ENCODE data around the gene AMACR.
"Not testable (repeated sequence)": the region's sequence is repeated elsewhere in the genome, so short reads cannot be mapped to it uniquely, and the experiment has no call there.

AMACR gene

DNA sequence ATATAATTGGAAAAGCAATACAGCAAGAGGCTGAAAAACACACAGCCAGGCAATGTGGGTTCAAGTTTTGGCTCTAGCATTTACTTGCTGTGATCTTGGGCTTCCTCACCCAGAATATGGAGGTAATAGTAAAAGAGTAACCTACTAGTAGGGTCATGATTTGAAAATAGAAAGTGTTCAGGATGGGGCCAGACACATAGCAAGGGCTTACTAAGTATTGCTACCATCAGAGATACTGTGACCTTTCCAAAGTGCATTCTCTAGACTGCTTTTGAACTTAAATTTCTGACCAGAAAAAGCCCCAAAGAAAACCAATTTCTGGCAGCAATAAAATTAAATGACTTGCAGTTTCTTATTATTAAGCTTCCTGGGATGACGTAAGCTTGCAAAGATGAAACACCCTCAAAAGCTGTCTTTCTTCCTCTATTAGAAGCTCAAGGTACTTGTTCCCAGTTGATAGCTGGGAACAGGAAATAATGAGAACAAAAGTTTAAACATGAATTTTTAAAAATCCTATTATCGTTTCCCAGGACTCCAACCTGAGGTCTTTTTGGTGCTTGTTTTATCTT lies 43.6 kb downstream of the AMACR start:
- DNase-seq: no peak

DNA sequence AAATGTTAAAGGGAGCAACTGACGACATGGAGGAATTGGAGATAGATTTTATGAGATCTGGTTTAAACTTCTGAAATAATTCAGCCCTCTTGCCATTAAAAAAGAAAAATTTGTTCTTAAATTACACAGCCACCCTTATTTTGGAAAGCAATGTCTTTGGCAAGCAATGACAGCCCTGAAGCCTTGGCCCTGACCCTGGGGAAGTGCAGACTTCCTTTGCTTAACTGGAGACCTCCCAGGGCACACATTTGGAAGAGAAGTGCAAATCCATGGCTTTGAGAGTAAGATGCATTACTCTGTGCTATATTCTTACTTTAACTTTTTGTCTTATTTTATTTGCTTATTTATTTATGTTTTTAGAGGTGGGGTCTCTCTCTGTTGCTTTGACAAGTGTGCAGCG lies 49.7 kb downstream of the AMACR start:
- no peak for DNase-seq

DNA sequence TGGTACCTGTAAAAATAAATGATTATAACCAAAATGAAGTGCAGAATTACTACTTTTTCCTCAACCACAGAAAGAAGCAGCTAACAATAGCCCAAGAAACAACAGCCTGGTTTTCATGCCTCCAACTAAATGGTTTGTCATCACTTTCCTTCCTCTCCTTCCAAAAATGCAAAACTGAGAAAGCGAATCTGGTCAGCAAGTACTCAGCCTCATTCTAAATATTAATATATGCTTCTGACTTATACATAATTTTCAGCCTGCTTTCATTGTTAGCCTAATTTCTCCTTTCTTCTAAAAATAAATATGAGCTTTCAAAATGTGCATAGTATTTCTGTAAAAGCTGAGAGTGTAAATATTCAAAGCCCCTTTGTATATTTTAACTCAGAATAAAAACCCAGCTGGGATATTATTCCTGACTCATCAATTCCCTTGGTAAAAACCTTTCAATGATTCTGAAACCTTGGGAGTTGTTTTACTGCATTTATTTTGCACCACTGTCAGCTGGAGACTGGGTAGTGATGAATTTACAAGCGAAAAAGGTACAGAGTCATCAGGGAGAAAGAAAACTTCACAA lies 50.2 kb downstream of the AMACR start:
- no peak for DNase-seq

DNA sequence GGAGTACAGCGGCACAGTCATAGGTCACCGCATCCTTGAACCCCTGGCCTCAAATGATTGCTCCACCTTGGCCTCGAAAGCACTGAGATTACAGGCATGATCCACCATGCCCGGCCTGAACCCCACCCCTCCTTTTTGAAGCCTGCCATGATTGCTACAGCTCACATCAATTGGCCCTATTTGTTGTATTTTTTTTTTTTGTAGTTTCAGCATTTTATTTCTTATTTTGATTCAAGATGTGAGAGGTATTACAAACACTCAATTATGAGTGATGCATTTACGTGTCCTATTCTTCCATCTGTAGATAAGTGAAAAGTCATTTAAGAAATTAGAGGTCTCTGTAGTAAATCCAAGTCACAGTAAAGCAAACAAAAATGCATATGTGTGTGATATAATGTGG lies 55.7 kb downstream of the AMACR start:
- DNase-seq: not testable (repeated sequence)

DNA sequence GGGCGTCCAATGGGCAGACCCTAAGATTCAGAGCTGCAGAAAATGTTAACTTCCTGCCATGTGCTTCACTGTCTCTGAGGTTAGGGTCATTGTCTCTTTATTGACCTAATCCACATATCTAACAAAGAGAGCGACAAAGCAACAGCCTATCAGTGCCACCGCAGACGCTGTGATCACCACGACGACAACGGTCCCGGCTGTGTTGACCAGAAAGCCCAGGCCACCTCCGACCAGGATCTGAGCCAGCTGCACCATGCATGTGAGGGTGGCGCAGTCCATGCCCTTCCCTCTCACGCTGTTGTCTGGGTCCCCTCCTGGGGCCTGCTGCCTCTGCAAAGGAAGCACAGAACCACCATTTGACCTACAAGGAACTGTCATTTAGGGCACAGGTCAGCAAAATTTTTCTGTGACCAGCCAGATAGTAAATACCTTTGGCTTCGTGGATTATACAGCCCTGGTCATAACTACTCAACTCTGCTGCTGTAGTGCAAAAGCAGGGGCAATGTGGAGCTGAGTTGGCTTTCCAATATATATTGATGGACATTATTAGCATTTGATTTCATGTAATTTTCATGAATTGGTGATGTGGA lies 63.2 kb downstream of the AMACR start:
- DNase-seq: no peak

DNA sequence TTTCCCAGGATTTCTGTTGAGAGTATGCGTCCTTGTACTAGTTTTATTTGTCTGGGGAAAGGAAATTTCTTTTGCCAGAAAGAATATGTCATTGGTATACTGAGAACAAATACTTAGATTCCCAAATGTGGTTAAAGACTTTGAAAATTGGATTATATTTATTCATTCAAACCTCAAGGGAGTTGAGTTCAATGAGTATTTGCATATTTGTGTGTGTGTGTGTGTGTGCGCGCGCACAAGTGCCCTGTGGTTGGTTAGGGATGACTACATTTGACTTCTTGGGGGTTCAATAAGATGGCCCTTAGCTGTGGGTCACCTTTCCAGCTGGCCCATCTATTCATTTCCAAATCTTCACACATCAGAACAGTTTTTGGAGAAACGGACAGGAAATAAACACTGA lies 66.8 kb downstream of the AMACR start:
- no peak for DNase-seq

DNA sequence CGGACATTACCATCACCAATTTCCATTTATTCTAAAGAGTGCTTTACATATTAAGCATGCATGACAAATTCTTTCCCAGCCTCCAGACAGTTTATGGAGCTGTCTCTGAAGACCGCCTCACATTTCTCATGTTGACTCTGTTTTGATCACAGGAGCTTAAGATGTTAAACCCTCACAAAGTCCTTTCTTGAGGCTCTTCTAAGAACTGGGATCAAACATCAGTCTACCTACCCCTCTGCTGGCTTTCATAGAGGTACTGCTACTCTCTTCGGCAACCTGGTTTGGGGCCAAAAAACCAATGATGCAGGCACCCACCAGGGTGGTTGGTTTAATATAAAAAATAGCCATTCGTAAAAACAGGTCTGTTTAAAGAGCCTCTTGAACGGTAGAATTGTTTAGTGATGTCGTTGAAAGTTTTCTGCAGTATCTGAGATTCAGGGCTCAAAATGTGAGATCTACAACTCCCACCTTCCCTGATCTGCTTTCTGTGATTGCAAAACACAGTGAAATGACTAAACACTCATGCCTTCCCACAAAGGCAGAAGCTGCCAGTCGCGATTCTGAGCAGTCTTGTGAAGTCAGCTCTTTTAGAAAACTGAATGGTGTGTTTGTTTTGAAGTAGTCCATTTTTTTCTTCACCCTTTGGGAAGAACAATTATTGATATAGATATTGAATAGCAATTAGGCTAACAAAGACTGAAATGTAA lies 68.1 kb downstream of the AMACR start:
- DNase-seq: no peak

DNA sequence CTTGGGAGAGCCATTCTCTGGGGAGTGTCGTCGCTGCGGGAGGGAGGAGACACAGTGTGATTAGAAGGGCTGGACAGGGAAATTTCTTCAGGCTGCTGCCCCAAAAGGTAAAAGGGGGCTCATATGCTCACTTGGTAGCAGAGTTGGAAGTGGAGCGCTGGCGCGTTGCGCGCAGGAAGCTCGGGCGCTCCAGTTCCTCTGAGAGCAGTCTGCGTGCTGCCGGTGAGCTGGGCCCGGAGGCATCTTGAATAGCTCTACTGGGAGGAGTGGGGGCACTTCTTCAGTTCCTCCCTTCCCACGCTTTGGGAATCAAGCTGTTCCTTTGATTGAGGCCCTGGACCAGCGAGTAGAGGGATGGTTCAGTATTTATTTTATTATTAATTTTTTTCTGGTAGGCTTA lies 69.0 kb downstream of the AMACR start:
- no peak for DNase-seq

DNA sequence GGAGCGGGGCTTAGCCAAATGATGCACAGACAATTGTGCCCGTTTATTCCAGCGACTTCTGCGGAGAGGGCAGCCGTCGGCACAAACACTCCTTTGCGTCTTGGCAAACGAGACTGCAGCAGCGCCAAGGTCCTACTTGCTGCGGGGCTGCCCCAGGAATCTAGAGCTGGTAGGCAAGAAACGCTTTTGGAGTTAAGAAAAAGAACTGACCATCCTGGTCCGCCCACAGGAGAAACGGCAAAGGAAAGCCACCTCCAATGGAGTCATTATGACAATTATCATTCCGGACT lies 69.4 kb downstream of the AMACR start:
- DNase-seq: no peak

DNA sequence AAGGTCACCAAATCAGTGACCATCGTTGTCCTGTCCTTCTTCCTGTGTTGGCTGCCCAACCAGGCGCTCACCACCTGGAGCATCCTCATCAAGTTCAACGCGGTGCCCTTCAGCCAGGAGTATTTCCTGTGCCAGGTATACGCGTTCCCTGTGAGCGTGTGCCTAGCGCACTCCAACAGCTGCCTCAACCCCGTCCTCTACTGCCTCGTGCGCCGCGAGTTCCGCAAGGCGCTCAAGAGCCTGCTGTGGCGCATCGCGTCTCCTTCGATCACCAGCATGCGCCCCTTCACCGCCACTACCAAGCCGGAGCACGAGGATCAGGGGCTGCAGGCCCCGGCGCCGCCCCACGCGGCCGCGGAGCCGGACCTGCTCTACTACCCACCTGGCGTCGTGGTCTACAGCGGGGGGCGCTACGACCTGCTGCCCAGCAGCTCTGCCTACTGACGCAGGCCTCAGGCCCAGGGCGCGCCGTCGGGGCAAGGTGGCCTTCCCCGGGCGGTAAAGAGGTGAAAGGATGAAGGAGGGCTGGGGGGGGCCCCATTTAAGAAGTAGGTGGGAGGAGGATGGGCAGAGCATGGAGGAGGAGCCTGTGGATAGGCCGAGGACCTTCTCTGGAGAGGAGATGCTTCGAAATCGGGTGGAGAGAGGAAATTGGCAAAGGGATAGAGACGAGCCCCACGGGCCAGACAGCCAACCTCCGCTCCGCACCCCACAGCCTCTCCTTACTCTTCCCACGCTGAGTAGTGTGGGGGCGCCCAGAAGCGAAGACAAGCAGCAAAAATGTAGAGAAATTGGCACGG lies 69.9 kb downstream of the AMACR start:
- DNase-seq: no peak

DNA sequence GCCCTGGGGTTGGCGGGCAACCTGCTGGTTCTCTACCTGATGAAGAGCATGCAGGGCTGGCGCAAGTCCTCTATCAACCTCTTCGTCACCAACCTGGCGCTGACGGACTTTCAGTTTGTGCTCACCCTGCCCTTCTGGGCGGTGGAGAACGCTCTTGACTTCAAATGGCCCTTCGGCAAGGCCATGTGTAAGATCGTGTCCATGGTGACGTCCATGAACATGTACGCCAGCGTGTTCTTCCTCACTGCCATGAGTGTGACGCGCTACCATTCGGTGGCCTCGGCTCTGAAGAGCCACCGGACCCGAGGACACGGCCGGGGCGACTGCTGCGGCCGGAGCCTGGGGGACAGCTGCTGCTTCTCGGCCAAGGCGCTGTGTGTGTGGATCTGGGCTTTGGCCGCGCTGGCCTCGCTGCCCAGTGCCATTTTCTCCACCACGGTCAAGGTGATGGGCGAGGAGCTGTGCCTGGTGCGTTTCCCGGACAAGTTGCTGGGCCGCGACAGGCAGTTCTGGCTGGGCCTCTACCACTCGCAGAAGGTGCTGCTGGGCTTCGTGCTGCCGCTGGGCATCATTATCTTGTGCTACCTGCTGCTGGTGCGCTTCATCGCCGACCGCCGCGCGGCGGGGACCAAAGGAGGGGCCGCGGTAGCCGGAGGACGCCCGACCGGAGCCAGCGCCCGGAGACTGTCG lies 70.7 kb downstream of the AMACR start:
- DNase-seq: no peak

DNA sequence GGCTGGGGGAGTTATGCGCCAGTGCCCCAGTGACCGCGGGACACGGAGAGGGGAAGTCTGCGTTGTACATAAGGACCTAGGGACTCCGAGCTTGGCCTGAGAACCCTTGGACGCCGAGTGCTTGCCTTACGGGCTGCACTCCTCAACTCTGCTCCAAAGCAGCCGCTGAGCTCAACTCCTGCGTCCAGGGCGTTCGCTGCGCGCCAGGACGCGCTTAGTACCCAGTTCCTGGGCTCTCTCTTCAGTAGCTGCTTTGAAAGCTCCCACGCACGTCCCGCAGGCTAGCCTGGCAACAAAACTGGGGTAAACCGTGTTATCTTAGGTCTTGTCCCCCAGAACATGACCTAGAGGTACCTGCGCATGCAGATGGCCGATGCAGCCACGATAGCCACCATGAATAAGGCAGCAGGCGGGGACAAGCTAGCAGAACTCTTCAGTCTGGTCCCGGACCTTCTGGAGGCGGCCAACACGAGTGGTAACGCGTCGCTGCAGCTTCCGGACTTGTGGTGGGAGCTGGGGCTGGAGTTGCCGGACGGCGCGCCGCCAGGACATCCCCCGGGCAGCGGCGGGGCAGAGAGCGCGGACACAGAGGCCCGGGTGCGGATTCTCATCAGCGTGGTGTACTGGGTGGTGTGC lies 71.4 kb downstream of the AMACR start, which contains the start of gene RXFP3:
TSS of gene RXFP3 (plus strand) at position 6 of the 636 bp plus-strand sequence. CDS start at position 361, 355 bp downstream.
- DNase-seq: no peak
